ENCODE results near the gene CLIC5. TPM values are rescaled to one million over a fixed set of nuclear protein-coding genes. Genes with fewer than 3 reads are reported as not detected.

The CLIC5 gene
- total RNA-seq, 1 experiment from 2014 or later, result 0.20 TPM

DNA sequence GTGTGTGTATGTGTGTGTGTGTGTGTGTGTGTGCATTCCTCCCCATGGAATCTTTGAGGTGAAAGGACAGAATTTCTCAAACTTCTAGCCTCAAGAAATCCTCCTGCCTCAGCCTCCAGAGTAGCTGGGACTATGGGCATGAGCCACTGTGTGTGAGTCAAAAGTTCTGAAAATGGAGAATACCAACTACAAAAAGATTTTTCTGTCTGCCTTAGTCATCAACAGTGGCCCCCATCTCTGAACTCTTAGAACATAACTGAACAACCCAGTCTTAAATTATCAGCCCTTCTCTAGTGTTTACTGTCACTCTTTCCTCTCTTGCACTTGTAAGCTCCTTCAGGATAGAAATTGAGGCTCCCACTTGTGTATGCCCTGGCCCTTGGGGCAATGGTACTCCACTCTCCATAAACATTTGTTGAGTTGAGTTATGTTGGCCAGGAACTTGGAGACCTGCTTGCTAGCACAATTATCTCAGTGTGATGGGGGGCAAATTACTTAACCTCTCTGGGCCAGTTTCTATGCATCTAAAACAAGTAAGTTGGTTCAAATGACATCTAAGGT lies 35.3 kb upstream of the CLIC5 start:
- no peak overlapping the region for H3K56ac ChIP-seq (ENCODE audit: insufficient read length, low read depth, low read length)
- Mint-ChIP-seq H3K27ac (no peak overlapping the region), H3K4me1 (peaks cover 20 to 21% of the 10 kb centered on the region in 2 experiments), H3K27me3 (ENCODE audit: low read depth) (no peaks in the 10 kb centered on the region), H3K4me3 (no peak overlapping the region), H3K36me3 (ENCODE audit: insufficient read depth in 1 of 3, low read depth in 3 of 3) (peaks cover 0 to 4% (median 0%) of the 10 kb centered on the region in 3 experiments; a peak in 2 of 7 replicates), H3K9me3 (peaks cover 3 to 4% of the 10 kb centered on the region in 2 experiments; a peak in 3 of 5 replicates)
- H3K79me1 ChIP-seq (ENCODE audit: insufficient read depth, low read depth, low read length, poor library complexity, severe bottlenecking), result no peaks in the 10 kb centered on the region
- no peak overlapping the region for H3K4ac ChIP-seq (ENCODE audit: low read depth, low read length)
- H3K79me2 ChIP-seq (ENCODE audit: insufficient read depth, low read length), result no peaks in the 10 kb centered on the region
- no peak overlapping the region for H2BK12ac ChIP-seq (ENCODE audit: insufficient read length, low read depth, low read length)
- no peaks in the 10 kb centered on the region for H3K9me3 ChIP-seq (ENCODE audit: control insufficient read depth, low read depth, low read length)
- no peak overlapping the region for H2BK20ac ChIP-seq (ENCODE audit: low read depth, low read length, poor library complexity, severe bottlenecking)
- no peak overlapping the region for H4K5ac ChIP-seq (ENCODE audit: insufficient read length, low read depth, low read length)
- no peak overlapping the region for H3K23ac ChIP-seq (ENCODE audit: insufficient read length, low read depth, low read length)
- TF ChIP-seq, protein P1, sequence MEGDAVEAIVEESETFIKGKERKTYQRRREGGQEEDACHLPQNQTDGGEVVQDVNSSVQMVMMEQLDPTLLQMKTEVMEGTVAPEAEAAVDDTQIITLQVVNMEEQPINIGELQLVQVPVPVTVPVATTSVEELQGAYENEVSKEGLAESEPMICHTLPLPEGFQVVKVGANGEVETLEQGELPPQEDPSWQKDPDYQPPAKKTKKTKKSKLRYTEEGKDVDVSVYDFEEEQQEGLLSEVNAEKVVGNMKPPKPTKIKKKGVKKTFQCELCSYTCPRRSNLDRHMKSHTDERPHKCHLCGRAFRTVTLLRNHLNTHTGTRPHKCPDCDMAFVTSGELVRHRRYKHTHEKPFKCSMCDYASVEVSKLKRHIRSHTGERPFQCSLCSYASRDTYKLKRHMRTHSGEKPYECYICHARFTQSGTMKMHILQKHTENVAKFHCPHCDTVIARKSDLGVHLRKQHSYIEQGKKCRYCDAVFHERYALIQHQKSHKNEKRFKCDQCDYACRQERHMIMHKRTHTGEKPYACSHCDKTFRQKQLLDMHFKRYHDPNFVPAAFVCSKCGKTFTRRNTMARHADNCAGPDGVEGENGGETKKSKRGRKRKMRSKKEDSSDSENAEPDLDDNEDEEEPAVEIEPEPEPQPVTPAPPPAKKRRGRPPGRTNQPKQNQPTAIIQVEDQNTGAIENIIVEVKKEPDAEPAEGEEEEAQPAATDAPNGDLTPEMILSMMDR (conservative IDR thresholded peaks at IDR 0.05), result no peak
- H3K27me3 ChIP-seq (ENCODE audit: insufficient read depth, low read length), result no peaks in the 10 kb centered on the region
- no peak overlapping the region for H4K91ac ChIP-seq (ENCODE audit: insufficient read length, low read depth, low read length)
- H3K14ac ChIP-seq (ENCODE audit: insufficient read depth, low read length), result no peak overlapping the region
- no peak overlapping the region for H2BK5ac ChIP-seq (ENCODE audit: insufficient read length, low read length)
- H2AFZ ChIP-seq (ENCODE audit: low read length), result no peak overlapping the region
- no peak overlapping the region for H2BK120ac ChIP-seq (ENCODE audit: low read depth, low read length, poor library complexity, severe bottlenecking)
- no peak overlapping the region for H3K18ac ChIP-seq (ENCODE audit: insufficient read length, low read depth, low read length)
- H2AK5ac ChIP-seq (ENCODE audit: insufficient read length, low read length), result no peak overlapping the region
- no peak overlapping the region for H3K27ac ChIP-seq (ENCODE audit: insufficient read length, low read depth, low read length)
- no peak overlapping the region for H4K8ac ChIP-seq (replicated peaks; ENCODE audit: insufficient read length, low read depth, low read length)
- no peak overlapping the region for H2BK15ac ChIP-seq (ENCODE audit: low read depth, low read length)
- no peaks in the 10 kb centered on the region; the same call in 1 of the 2 replicates for H3K4me1 ChIP-seq (ENCODE audit: insufficient read depth, low read length)
- H4K20me1 ChIP-seq (ENCODE audit: control insufficient read depth, insufficient read depth, insufficient read length), result no peaks in the 10 kb centered on the region
- no peaks in the 10 kb centered on the region for H3K23me2 ChIP-seq (ENCODE audit: insufficient read length, low read depth, low read length, poor library complexity, severe bottlenecking)
- no peak overlapping the region for H3T11ph ChIP-seq (ENCODE audit: low read length)
- no peak overlapping the region for H3K9ac ChIP-seq (ENCODE audit: extremely low read depth, insufficient read length, low read length)
- no peak overlapping the region for H3K4me2 ChIP-seq (ENCODE audit: insufficient read depth, insufficient read length, low read length)
- DNase-seq, result no peak

All from H9 (cell line).